Omental fat pad (tissue), 4 donors: ENCODE measurements around the gene ELAVL4. TPM values are rescaled to one million over a fixed set of nuclear protein-coding genes. Genes with fewer than 3 reads are reported as not detected.

Experiments used
- ATAC-seq: fragments of 150-250 bp; one replicate; pipeline ENCODE4 v1.9.1; 2016; ENCODE audit warnings: mild to moderate bottlenecking, moderate library complexity; ENCODE audit not compliant: low FRiP score
- DNase-seq: peaks from one replicate; pipeline ENCODE4 v3.0.0-alpha.2; 2019; ENCODE audit warnings: low spot score
- total RNA-seq, 4 donors: library from RNA; depleted of rRNA; stranded (reverse); fragments of >200 nt; gene quantifications; one replicate each; pipeline ENCODE4 v1.1.0, GENCODE V29; 2016
- TF ChIP-seq, protein P1 (sequence below), 3 donors: fragments of 450-650 bp; IDR thresholded peaks; one replicate each; pipeline ENCODE4 v1.5.1; 2016 to 2017; ENCODE audit warnings: antibody characterized with exemption in 3 of 3, mild to moderate bottlenecking in 3 of 3, moderate library complexity in 2 of 3

ELAVL4 gene
- total RNA-seq, 4 donors from 2014 or later: 0.12 TPM; not detected in 3

- DNase-seq (no peak), ATAC-seq (no peak)
- TF ChIP-seq, protein P1, sequence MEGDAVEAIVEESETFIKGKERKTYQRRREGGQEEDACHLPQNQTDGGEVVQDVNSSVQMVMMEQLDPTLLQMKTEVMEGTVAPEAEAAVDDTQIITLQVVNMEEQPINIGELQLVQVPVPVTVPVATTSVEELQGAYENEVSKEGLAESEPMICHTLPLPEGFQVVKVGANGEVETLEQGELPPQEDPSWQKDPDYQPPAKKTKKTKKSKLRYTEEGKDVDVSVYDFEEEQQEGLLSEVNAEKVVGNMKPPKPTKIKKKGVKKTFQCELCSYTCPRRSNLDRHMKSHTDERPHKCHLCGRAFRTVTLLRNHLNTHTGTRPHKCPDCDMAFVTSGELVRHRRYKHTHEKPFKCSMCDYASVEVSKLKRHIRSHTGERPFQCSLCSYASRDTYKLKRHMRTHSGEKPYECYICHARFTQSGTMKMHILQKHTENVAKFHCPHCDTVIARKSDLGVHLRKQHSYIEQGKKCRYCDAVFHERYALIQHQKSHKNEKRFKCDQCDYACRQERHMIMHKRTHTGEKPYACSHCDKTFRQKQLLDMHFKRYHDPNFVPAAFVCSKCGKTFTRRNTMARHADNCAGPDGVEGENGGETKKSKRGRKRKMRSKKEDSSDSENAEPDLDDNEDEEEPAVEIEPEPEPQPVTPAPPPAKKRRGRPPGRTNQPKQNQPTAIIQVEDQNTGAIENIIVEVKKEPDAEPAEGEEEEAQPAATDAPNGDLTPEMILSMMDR (IDR thresholded peaks at IDR 0.05): no peak
These were observed 80.6 kb downstream of the ELAVL4 start for GRCh38 chr1:50189369-50189768.

- DNase-seq (no peak), ATAC-seq (no peak)
- TF ChIP-seq, protein P1 (IDR thresholded peaks at IDR 0.05): no peak
These were observed 84.3 kb downstream of the ELAVL4 start for GRCh38 chr1:50193002-50193401.

DNA sequence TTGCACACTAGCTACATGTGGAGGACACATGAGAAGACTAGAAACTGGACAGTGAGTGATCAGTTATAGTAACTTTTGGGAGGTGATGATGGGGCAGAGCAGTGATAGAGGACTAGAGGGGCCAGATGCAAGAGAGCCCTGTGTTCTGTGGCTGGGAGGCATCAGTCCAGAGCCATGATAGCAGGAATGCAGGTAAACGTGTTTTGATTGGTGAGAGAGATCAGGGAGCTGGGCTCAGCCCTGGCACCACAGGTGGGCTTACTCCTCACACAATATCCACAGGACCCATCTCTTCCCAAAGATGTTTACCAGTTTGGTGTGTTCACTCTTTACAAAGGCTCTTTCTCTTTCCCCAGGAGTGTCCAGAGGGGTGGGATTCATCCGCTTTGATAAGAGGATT, 86.5 kb downstream of the ELAVL4 start:
- DNase-seq: no peak
- TF ChIP-seq, protein P1 (IDR thresholded peaks at IDR 0.05): no peak
- ATAC-seq: no peak

DNA sequence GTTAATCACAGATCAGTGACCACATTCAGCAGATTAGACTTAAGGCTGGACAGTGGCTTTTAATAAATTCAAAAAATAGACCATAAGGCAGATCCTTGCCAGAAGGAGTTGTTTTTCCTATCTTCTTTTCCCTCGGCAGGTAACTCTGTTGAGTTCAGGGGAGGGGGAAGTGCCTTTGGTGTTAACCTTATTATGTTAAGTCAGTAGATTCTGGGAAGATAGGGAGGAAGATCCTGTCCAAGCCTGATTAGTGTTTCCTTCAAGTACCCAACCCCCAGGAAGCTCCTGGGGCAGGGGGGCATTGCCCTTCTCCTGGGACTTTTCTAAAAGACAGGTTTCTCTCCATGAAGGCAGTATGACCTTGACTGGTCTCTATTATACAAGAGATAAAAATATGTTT, 87.4 kb downstream of the ELAVL4 start:
- no peak for ATAC-seq
- no peak for DNase-seq
- TF ChIP-seq, protein P1 (IDR thresholded peaks at IDR 0.05): no peak

DNA sequence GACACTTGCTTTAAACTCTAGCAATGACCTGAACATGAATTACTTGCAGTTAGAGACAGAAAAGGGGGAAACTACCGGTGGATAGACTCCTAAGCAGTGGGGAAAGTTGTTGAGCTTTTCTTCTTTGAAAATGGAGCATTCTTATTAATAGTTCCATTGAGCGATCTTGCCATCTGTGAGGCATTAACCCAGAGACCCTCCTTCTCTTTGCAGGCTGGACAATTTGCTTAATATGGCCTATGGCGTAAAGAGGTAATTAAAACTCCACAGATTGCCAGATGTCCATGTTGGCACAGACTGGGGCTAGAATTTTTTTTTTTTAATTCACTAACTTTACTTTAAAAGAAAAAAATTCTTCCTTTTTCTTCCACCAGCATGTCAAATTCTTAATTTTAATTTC, 88.5 kb downstream of the ELAVL4 start:
- TF ChIP-seq, protein P1 (IDR thresholded peaks at IDR 0.05): no peak
- DNase-seq (no peak), ATAC-seq (no peak)

DNA sequence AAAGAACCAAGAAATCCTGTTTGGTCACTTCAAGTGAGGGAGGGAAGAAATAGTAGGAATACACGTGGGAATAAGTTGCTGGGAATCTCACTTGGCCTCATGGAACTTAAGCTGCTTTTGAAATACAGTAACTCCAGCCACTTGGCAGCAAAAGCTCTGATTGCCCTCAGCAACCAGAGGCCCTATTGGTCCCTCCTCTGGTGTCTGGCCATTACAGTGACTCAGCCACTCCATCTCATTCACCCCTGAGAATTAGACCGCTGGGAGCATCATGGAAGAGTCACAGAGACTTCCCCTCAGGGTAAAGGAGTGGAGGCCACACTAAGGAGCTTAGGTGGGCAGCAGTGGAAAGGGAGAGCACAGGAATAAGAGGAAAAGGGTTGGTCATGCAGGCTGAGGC, 99.6 kb downstream of the ELAVL4 start:
- ATAC-seq (no peak), DNase-seq (no peak)
- TF ChIP-seq, protein P1 (IDR thresholded peaks at IDR 0.05): no peak

- TF ChIP-seq, protein P1 (IDR thresholded peaks at IDR 0.05): no peak
- no peak for ATAC-seq
- no peak for DNase-seq
These were observed 100.0 kb downstream of the ELAVL4 start for GRCh38 chr1:50208756-50209155.
